H9 (cell line): ENCODE results near the gene GCN1. TPM values are rescaled to one million over a fixed set of nuclear protein-coding genes. Genes with fewer than 3 reads are reported as not detected.

Experiments used
- DNase-seq: peaks from one replicate; pipeline ENCODE4 v3.0.0-alpha.2; 2017
- H2AFZ ChIP-seq: one replicate; pipeline ENCODE4 v1.6.1; 2013; ENCODE audit warnings: mild to moderate bottlenecking, low read length, control low read depth, moderate library complexity
- H2AK5ac ChIP-seq: 2 replicates; pipeline ENCODE4 v1.6.1; 2013; ENCODE audit warnings: low read length, control low read depth, mixed read lengths; ENCODE audit not compliant: insufficient read length
- H2BK120ac ChIP-seq: one replicate; pipeline ENCODE4 v1.6.1; 2013; ENCODE audit warnings: low read depth, mild to moderate bottlenecking, low read length, control low read depth, inconsistent platforms; ENCODE audit not compliant: poor library complexity, severe bottlenecking
- H2BK12ac ChIP-seq: 2 replicates; pipeline ENCODE4 v1.6.1; 2013; ENCODE audit warnings: low read length, control low read depth, mixed read lengths, low read depth; ENCODE audit not compliant: insufficient read length
- H2BK15ac ChIP-seq: 2 replicates; pipeline ENCODE4 v1.6.1; 2013; ENCODE audit warnings: low read depth, low read length, control low read depth
- H2BK20ac ChIP-seq: one replicate; pipeline ENCODE4 v1.6.1; 2013; ENCODE audit warnings: low read depth, mild to moderate bottlenecking, low read length, control low read depth, inconsistent platforms; ENCODE audit not compliant: poor library complexity, severe bottlenecking
- H2BK5ac ChIP-seq: 2 replicates; pipeline ENCODE4 v1.6.1; 2013; ENCODE audit warnings: low read length, control low read depth, mixed read lengths; ENCODE audit not compliant: insufficient read length
- H3K14ac ChIP-seq: 2 replicates; pipeline ENCODE4 v1.6.1; 2013; ENCODE audit warnings: low read length, control low read depth; ENCODE audit not compliant: insufficient read depth
- H3K18ac ChIP-seq: 2 replicates; pipeline ENCODE4 v1.6.1; 2013; ENCODE audit warnings: low read depth, mild to moderate bottlenecking, mixed read lengths, low read length, control low read depth; ENCODE audit not compliant: insufficient read length
- H3K23ac ChIP-seq: 2 replicates; pipeline ENCODE4 v1.6.1; 2013; ENCODE audit warnings: low read length, control low read depth, mixed read lengths, low read depth; ENCODE audit not compliant: insufficient read length
- H3K23me2 ChIP-seq: 2 replicates; pipeline ENCODE4 v1.6.1; 2013; ENCODE audit warnings: low read depth, mild to moderate bottlenecking, mixed read lengths, low read length, control low read depth; ENCODE audit not compliant: insufficient read length, poor library complexity, severe bottlenecking
- H3K27ac ChIP-seq: 2 replicates; pipeline ENCODE4 v1.5.1; 2013; ENCODE audit warnings: low read length, control low read depth, mixed read lengths, low read depth; ENCODE audit not compliant: insufficient read length
- H3K27me3 ChIP-seq: 2 replicates; pipeline ENCODE4 v1.6.1; 2013; ENCODE audit warnings: low read length, control low read depth, inconsistent platforms; ENCODE audit not compliant: insufficient read depth
- H3K4ac ChIP-seq: 2 replicates; pipeline ENCODE4 v1.6.1; 2013; ENCODE audit warnings: low read depth, mild to moderate bottlenecking, control low read depth, inconsistent platforms, low read length, moderate library complexity
- H3K4me1 ChIP-seq: 2 replicates; pipeline ENCODE4 v1.6.1; 2013; ENCODE audit warnings: low read length, control low read depth, inconsistent platforms; ENCODE audit not compliant: insufficient read depth
- H3K4me2 ChIP-seq: 2 replicates; pipeline ENCODE4 v1.6.1; 2013; ENCODE audit warnings: low read length, control low read depth, mixed read lengths; ENCODE audit not compliant: insufficient read length, insufficient read depth
- H3K56ac ChIP-seq: 2 replicates; pipeline ENCODE4 v1.6.1; 2013; ENCODE audit warnings: low read depth, mild to moderate bottlenecking, mixed read lengths, low read length, control low read depth; ENCODE audit not compliant: insufficient read length
- H3K79me1 ChIP-seq: 2 replicates; pipeline ENCODE4 v1.6.1; 2013; ENCODE audit warnings: low read depth, mild to moderate bottlenecking, moderate library complexity, low read length, control low read depth, inconsistent platforms; ENCODE audit not compliant: insufficient read depth, poor library complexity, severe bottlenecking
- H3K79me2 ChIP-seq: 2 replicates; pipeline ENCODE4 v1.6.1; 2013; ENCODE audit warnings: low read length, control low read depth, inconsistent platforms; ENCODE audit not compliant: insufficient read depth
- H3K9ac ChIP-seq: 2 replicates; pipeline ENCODE4 v1.6.1; 2013; ENCODE audit warnings: low read length, control low read depth, mixed read lengths; ENCODE audit not compliant: insufficient read length; ENCODE audit errors: extremely low read depth
- H3K9me3 ChIP-seq: one replicate; pipeline ENCODE4 v1.6.1; 2013; ENCODE audit warnings: low read depth, low read length, inconsistent platforms; ENCODE audit not compliant: control insufficient read depth
- H3T11ph ChIP-seq: one replicate; pipeline ENCODE4 v1.6.1; 2013; ENCODE audit warnings: mild to moderate bottlenecking, low read length, control low read depth, inconsistent platforms
- H4K20me1 ChIP-seq: one replicate; pipeline ENCODE4 v1.6.1; 2013; ENCODE audit not compliant: control insufficient read depth, insufficient read length, insufficient read depth
- H4K5ac ChIP-seq: 2 replicates; pipeline ENCODE4 v1.6.1; 2013; ENCODE audit warnings: low read depth, mild to moderate bottlenecking, mixed read lengths, low read length, control low read depth; ENCODE audit not compliant: insufficient read length
- H4K8ac ChIP-seq: replicated peaks from 2 replicates; pipeline ENCODE4 v1.6.1; 2013; ENCODE audit warnings: low read length, control low read depth, mixed read lengths, low read depth; ENCODE audit not compliant: insufficient read length
- H4K91ac ChIP-seq: 2 replicates; pipeline ENCODE4 v1.6.1; 2013; ENCODE audit warnings: low read depth, mild to moderate bottlenecking, moderate library complexity, mixed read lengths, low read length, control low read depth; ENCODE audit not compliant: insufficient read length
- H3K27ac Mint-ChIP-seq, 3 experiments: 2 replicates in 2 of 3; 3 replicates in 1 of 3; pipeline ENCODE4 v1.8.0; 2020 to 2021; ENCODE audit warnings: mixed read lengths in 3 of 3, mild to moderate bottlenecking in 1 of 3, moderate library complexity in 1 of 3
- H3K27me3 Mint-ChIP-seq: 2 replicates; pipeline ENCODE4 v1.8.0; 2021; ENCODE audit warnings: low read depth, mild to moderate bottlenecking, moderate library complexity, mixed read lengths
- H3K36me3 Mint-ChIP-seq, 3 experiments: 2 replicates in 2 of 3; 3 replicates in 1 of 3; pipeline ENCODE4 v1.8.0; 2020 to 2021; ENCODE audit warnings: low read depth in 3 of 3, mixed read lengths in 3 of 3; ENCODE audit not compliant: insufficient read depth in 1 of 3
- H3K4me1 Mint-ChIP-seq, 2 experiments: 2 replicates each; pipeline ENCODE4 v1.8.0; 2020; ENCODE audit warnings: mixed read lengths in 2 of 2
- H3K4me3 Mint-ChIP-seq, 2 experiments: 2 replicates in 1 of 2; 3 replicates in 1 of 2; pipeline ENCODE4 v1.8.0; 2020 to 2021; ENCODE audit warnings: mild to moderate bottlenecking in 2 of 2, mixed read lengths in 2 of 2, moderate library complexity in 1 of 2
- H3K9me3 Mint-ChIP-seq, 2 experiments: 2 replicates in 1 of 2; 3 replicates in 1 of 2; pipeline ENCODE4 v1.8.0; 2020; ENCODE audit warnings: mild to moderate bottlenecking in 2 of 2, mixed read lengths in 2 of 2, moderate library complexity in 1 of 2
- CTCF ChIP-seq: fragments of 200-600 bp; sonication (generic); conservative IDR thresholded peaks from 3 replicates; pipeline ENCODE4 v1.8.0; 2021; ENCODE audit warnings: antibody characterized with exemption, mild to moderate bottlenecking
- WGBS: extraction: QIAGEN DNeasy Blood & Tissue Kit; methylation state at CpG from one replicate; pipeline ENCODE4 v1.1.7; 2013; ENCODE audit warnings: missing lambda C conversion rate, low lambda C conversion rate, mixed read lengths; ENCODE audit not compliant: insufficient read length; ENCODE audit errors: extremely low coverage; 5-methylcytosine and 5-hydroxymethylcytosine counted together
- total RNA-seq: library from RNA; stranded (reverse); gene quantifications from 2 replicates; pipeline ENCODE4 v1.2.1, GENCODE V29; 2021

The GCN1 gene
- total RNA-seq, 1 experiment from 2014 or later = 137 TPM

- TF ChIP-seq CTCF = no peak
- no peak overlapping the region for H4K5ac ChIP-seq
- no peaks in the 10 kb centered on the region for H3K9me3 ChIP-seq
- H3K4ac ChIP-seq = no peak overlapping the region
- H3K27me3 ChIP-seq = no peaks in the 10 kb centered on the region; the same call in 1 of the 2 replicates
- H3K9ac ChIP-seq = no peak overlapping the region
- H4K8ac ChIP-seq = no peak overlapping the region
- H3K23me2 ChIP-seq = no peaks in the 10 kb centered on the region
- H4K20me1 ChIP-seq = no peaks in the 10 kb centered on the region
- no peak overlapping the region for H3K14ac ChIP-seq
- no peak overlapping the region for H3T11ph ChIP-seq
- H3K4me1 Mint-ChIP-seq = peaks cover 0 to 9% of the 10 kb centered on the region in 2 experiments; a peak in 2 of 4 replicates
- H3K27ac Mint-ChIP-seq = no peak overlapping the region
- no peak overlapping the region for H2BK5ac ChIP-seq
- no peak overlapping the region for H2BK12ac ChIP-seq
- H3K56ac ChIP-seq = no peak overlapping the region
- H2BK20ac ChIP-seq = no peak overlapping the region
- no peak overlapping the region for H2AFZ ChIP-seq
- H3K4me2 ChIP-seq = no peak overlapping the region
- H2BK15ac ChIP-seq = no peak overlapping the region
- H3K36me3 Mint-ChIP-seq = peaks cover 20 to 68% (median 62%) of the 10 kb centered on the region in 3 experiments
- no peak overlapping the region for H2AK5ac ChIP-seq
- H3K4me1 ChIP-seq = no peaks in the 10 kb centered on the region
- no peak overlapping the region for H3K18ac ChIP-seq
- WGBS = no CpG with 5 or more reads among the region's 19 CpGs
- no peak overlapping the region for H4K91ac ChIP-seq
- no peak overlapping the region for H3K27ac ChIP-seq
- H3K79me1 ChIP-seq = no peaks in the 10 kb centered on the region
- H3K4me3 Mint-ChIP-seq = no peak overlapping the region
- H2BK120ac ChIP-seq = no peak overlapping the region
- no peak overlapping the region for H3K23ac ChIP-seq
- no peaks in the 10 kb centered on the region for H3K27me3 Mint-ChIP-seq
- H3K79me2 ChIP-seq = no peaks in the 10 kb centered on the region
- no peaks in the 10 kb centered on the region for H3K9me3 Mint-ChIP-seq
- no peak for DNase-seq
Measured at GRCh38 chr12:120218680-120219606, 24.4 kb upstream of the GCN1 start.
